Esophagus squamous epithelium (tissue), 4 donors: ENCODE measurements around the gene ANKRD13D.

Experiments
- CTCF ChIP-seq, 6 experiments: fragments of 450-650 bp in 4 of 6; fragments of 200-600 bp in 2 of 6; sonication (generic) in 2 of 6; IDR thresholded peaks; one replicate each; pipeline ENCODE4 v1.5.1; 2016 to 2019; ENCODE audit warnings: antibody characterized with exemption in 6 of 6, mild to moderate bottlenecking in 4 of 6, moderate library complexity in 4 of 6
- POLR2A ChIP-seq, 4 donors: fragments of 450-650 bp; IDR thresholded peaks; one replicate each; pipeline ENCODE4 v1.6.1; 2017; ENCODE audit warnings: antibody characterized with exemption in 4 of 4, mild to moderate bottlenecking in 4 of 4, moderate library complexity in 3 of 4

GRCh38 chr11:67301313-67301921, 12.3 kb downstream of the ANKRD13D start:
- TF ChIP-seq POLR2A (IDR thresholded peaks at IDR 0.05) (no peak), CTCF (IDR thresholded peaks at IDR 0.05) (no peak)
